HFFc6 (cell line): ENCODE measurements around the gene BAD. TPM values are rescaled to one million over a fixed set of nuclear protein-coding genes. Genes with fewer than 3 reads are reported as not detected.

Source experiments
- DNase-seq: peaks from one replicate; pipeline ENCODE4 v3.0.0-alpha.2; 2018
- H3K27ac Mint-ChIP-seq: 2 replicates; pipeline ENCODE4 v1.8.0; 2020; ENCODE audit warnings: mild to moderate bottlenecking, mixed read lengths
- H3K27me3 Mint-ChIP-seq: 2 replicates; pipeline ENCODE4 v1.8.0; 2021; ENCODE audit warnings: mild to moderate bottlenecking, moderate library complexity, mixed read lengths; ENCODE audit not compliant: insufficient read depth
- H3K36me3 Mint-ChIP-seq: 2 replicates; pipeline ENCODE4 v1.8.0; 2021; ENCODE audit warnings: low read depth, mixed read lengths
- H3K4me1 Mint-ChIP-seq: 2 replicates; pipeline ENCODE4 v1.8.0; 2020; ENCODE audit warnings: low read depth, mixed read lengths
- H3K4me3 Mint-ChIP-seq: 2 replicates; pipeline ENCODE4 v1.8.0; 2020; ENCODE audit warnings: mild to moderate bottlenecking, moderate library complexity, mixed read lengths
- H3K9me3 Mint-ChIP-seq: 2 replicates; pipeline ENCODE4 v1.8.0; 2020; ENCODE audit warnings: mild to moderate bottlenecking, mixed read lengths
- total RNA-seq, 6 experiments: library from RNA; stranded (reverse); fragmentation: NEBNext Ultra II Directional; extraction: Animal tissue kit (Norgen Biotek cat#: 25700); gene quantifications; 2 replicates in 1 of 6; 3 replicates in 5 of 6; pipeline ENCODE4 v1.2.3, GENCODE V29; 2021
- TF ChIP-seq, protein P1 (sequence below): fragments of 200-600 bp; sonication (generic); IDR thresholded peaks from 2 replicates; pipeline ENCODE4 v1.5.0; 2021; ENCODE audit warnings: antibody characterized with exemption, mild to moderate bottlenecking

The BAD gene
- total RNA-seq, 6 experiments from 2014 or later, result 65.9 to 75.0 (median 68.8) TPM

DNA sequence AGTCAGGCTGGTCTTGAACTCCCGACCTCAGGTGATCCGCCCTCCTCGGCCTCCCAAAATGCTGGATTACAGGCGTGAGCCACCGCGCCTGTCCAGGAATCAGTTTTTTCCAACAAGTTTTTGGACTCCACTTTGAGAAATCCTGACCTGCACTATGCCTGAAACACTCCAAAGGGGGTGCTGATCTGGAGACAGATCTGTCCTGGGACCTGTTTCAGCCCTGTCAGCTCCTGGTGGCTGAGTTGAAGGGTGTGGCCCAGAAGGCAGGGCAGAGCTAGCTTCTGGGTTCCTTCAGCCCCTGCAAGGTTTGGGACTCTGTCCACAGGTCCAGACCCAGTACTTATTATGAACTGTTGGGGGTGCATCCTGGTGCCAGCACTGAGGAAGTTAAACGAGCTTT lies 52.9 kb downstream of the BAD start:
- TF ChIP-seq, protein P1, sequence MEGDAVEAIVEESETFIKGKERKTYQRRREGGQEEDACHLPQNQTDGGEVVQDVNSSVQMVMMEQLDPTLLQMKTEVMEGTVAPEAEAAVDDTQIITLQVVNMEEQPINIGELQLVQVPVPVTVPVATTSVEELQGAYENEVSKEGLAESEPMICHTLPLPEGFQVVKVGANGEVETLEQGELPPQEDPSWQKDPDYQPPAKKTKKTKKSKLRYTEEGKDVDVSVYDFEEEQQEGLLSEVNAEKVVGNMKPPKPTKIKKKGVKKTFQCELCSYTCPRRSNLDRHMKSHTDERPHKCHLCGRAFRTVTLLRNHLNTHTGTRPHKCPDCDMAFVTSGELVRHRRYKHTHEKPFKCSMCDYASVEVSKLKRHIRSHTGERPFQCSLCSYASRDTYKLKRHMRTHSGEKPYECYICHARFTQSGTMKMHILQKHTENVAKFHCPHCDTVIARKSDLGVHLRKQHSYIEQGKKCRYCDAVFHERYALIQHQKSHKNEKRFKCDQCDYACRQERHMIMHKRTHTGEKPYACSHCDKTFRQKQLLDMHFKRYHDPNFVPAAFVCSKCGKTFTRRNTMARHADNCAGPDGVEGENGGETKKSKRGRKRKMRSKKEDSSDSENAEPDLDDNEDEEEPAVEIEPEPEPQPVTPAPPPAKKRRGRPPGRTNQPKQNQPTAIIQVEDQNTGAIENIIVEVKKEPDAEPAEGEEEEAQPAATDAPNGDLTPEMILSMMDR, result no peak
- Mint-ChIP-seq H3K9me3 (no peaks in the 10 kb centered on the region), H3K27me3 (no peaks in the 10 kb centered on the region; the same call in 1 of the 2 replicates), H3K36me3 (no peaks in the 10 kb centered on the region), H3K4me3 (peak overlapping the region; percentile 86), H3K4me1 (peaks cover 33% of the 10 kb centered on the region), H3K27ac (no peak overlapping the region)
- no peak for DNase-seq

DNA sequence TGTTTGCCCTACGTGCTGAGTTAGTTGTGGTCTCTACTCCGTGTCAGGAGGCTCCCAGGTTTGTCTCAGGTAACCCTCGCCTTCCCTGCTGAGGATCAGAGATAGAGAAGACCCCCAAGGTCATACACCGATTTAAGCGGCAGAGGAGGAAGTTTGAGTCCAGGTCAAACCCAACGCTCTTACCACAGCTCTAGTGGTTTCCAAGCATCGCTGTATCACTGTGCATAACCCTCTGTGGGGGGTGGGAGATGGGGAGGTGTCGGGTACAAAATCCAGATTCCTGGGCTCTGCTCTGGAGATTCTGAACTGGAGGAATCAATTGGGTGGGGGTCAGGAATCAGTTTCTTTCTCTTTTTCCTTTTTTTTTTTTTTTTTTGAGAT lies 53.5 kb downstream of the BAD start:
- H3K4me1 Mint-ChIP-seq, result peaks cover 33% of the 10 kb centered on the region
- H3K27ac Mint-ChIP-seq, result peak overlapping the region; percentile 69
- H3K4me3 Mint-ChIP-seq, result peak overlapping the region; percentile 86
- TF ChIP-seq, protein P1, result no peak
- no peaks in the 10 kb centered on the region for H3K9me3 Mint-ChIP-seq
- no peaks in the 10 kb centered on the region; the same call in 1 of the 2 replicates for H3K27me3 Mint-ChIP-seq
- H3K36me3 Mint-ChIP-seq, result no peaks in the 10 kb centered on the region
- no peak for DNase-seq

DNA sequence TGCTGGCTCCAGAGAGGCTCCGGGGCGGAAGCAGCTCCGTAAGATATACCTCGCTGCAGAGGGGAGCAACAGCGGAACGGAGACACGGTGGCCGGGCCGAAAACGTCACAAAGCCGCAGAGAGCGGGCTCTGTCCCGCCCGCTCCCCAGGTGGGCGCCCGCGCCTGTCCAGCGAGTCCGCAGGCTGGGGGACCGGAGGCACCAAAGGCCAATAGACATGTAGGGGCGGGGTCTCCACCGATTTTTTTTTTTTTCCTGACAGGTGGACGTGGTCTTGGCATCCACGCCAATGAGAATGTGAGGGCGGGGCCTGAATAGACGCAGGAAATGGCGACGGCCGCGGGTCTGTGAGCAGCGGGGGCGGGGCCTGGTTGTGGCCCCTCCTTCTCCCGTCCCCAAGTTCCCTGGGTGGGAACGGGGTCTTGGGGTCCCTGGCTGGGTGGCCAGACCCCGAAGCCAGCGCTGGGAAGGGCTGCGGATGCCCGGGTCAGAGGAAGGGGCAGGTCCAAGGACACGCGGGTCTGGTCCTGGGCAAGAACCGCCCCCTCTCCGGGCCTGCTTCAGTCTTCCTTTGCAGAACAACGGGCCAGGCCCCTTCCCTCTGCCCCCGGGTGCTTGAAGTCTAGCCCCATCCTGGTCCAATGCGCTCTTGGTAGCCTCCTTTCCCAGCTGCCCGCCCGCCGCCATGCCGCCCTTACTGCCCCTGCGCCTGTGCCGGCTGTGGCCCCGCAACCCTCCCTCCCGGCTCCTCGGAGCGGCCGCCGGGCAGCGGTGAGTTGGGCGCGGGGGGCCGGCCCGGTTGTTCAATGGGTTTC lies 54.1 kb downstream of the BAD start, which contains the start of gene DNAJC4:
Gene DNAJC4 (plus strand): TSS at position 378 of the 814 bp plus-strand sequence. CDS start 307 bp downstream, at position 685.
- peak within 1 kb of the TSS; percentile 86 for H3K4me3 Mint-ChIP-seq

DNA sequence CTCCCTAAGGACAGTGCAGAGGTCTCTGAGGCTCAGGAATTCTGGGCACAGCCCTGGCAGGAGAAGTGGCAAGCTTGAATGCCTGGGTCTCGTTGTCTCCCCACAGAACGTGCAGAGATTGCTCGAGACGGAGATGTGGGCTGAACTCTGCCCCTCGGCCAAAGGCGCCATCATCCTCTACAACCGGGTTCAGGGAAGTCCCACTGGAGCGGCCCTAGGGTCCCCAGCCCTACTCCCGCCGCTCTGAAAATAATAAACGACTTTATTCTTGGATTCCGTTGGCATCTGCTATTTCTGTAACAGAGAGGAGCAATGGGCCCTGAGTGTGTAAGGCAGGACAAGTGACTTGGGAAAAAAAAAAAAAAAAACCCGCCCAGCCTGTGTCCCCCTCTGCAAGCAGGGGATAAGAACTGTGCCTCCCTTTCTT lies 54.7 kb downstream of the BAD start:
- peak overlapping the region; percentile 86 for H3K4me3 Mint-ChIP-seq
- H3K27me3 Mint-ChIP-seq, result no peaks in the 10 kb centered on the region; the same call in 1 of the 2 replicates
- H3K9me3 Mint-ChIP-seq, result no peaks in the 10 kb centered on the region

More for the DNA sequence above, 54.1 kb downstream of the BAD start, which contains the start of gene DNAJC4:
- DNase-seq, result peak; percentile 67
- no peaks in the 10 kb centered on the region for H3K36me3 Mint-ChIP-seq
- H3K9me3 Mint-ChIP-seq, result no peaks in the 10 kb centered on the region
- peaks cover 31% of the 10 kb centered on the region for H3K4me1 Mint-ChIP-seq
- H3K27me3 Mint-ChIP-seq, result no peaks in the 10 kb centered on the region; the same call in 1 of the 2 replicates
- TF ChIP-seq, protein P1, result no peak
- peak within 1 kb of the TSS; percentile 69 for H3K27ac Mint-ChIP-seq

DNA sequence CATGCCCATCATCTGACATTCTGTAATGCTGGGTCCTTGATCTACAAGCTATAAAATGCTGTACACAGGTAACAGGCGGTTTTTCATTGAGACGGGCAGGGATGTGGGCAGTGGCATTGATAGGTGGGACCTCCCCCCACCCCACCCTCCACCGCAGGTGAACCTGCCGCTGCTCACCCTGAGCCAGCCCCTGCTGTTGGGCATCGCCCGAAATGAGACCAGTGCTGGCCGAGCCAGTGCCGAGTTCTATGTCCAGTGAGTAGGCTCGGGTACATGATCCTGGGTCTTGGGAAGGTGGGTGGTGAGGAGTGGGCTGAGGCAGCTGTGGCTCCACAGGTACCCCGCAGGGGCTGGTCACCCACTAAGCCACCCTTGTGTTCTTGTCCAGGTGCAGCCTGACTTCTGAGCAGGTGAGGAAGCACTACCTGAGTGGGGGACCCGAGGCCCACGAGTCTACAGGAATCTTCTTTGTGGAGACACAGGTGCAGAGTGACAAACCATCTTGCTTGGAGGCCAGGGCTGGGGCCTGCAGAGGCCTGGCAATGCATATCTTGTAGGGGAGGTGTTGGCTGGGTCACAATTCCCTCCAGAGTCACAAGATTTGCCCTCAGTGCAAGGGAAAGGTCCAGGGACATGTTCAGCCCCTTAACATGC lies 55.2 kb downstream of the BAD start:
- Mint-ChIP-seq H3K9me3 (no peaks in the 10 kb centered on the region), H3K27ac (no peak overlapping the region; the same call in 1 of the 2 replicates), H3K4me3 (peak overlapping the region; percentile 86; the same call in 1 of the 2 replicates), H3K27me3 (no peaks in the 10 kb centered on the region; the same call in 1 of the 2 replicates), H3K4me1 (peaks cover 35% of the 10 kb centered on the region), H3K36me3 (no peaks in the 10 kb centered on the region; the same call in 1 of the 2 replicates)
- TF ChIP-seq, protein P1, result no peak
- no peak for DNase-seq

More for the DNA sequence above, 54.7 kb downstream of the BAD start:
- peaks cover 34% of the 10 kb centered on the region for H3K4me1 Mint-ChIP-seq
- DNase-seq, result no peak
- TF ChIP-seq, protein P1, result no peak
- H3K27ac Mint-ChIP-seq, result peak overlapping the region; percentile 69; the same call in 1 of the 2 replicates
- H3K36me3 Mint-ChIP-seq, result no peaks in the 10 kb centered on the region; the same call in 1 of the 2 replicates
